Measurements from ENCODE around the gene NDST1.

DNA sequence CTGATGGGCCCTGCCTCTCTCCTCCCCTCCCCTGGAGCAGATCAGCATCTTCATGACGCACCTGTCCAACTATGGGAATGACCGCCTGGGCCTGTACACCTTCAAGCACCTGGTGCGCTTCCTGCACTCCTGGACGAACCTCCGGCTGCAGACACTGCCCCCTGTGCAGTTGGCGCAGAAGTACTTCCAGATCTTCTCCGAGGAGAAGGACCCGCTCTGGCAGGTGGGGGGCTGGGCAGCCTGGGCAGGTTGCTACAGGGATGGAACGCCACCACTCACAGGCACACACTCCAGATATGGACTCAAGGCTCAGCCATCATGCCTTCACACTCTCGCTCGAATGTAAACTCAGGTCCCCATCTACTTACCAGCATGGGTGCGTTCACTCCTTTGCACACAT, 32.1 kb downstream of the NDST1 start:
- TF ChIP-seq SNAI2 (CRISPR knock-in tag; IDR thresholded peaks at IDR 0.05): no peak
- TF ChIP-seq, protein P1, sequence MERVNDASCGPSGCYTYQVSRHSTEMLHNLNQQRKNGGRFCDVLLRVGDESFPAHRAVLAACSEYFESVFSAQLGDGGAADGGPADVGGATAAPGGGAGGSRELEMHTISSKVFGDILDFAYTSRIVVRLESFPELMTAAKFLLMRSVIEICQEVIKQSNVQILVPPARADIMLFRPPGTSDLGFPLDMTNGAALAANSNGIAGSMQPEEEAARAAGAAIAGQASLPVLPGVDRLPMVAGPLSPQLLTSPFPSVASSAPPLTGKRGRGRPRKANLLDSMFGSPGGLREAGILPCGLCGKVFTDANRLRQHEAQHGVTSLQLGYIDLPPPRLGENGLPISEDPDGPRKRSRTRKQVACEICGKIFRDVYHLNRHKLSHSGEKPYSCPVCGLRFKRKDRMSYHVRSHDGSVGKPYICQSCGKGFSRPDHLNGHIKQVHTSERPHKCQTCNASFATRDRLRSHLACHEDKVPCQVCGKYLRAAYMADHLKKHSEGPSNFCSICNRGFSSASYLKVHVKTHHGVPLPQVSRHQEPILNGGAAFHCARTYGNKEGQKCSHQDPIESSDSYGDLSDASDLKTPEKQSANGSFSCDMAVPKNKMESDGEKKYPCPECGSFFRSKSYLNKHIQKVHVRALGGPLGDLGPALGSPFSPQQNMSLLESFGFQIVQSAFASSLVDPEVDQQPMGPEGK (CRISPR knock-in tag; IDR thresholded peaks at IDR 0.05; ENCODE audit: borderline replicate concordance): no peak
- no peak for TF ChIP-seq CSDC2 (CRISPR knock-in tag; IDR thresholded peaks at IDR 0.05)

Measured in SK-N-SH treated with all-trans-retinoic acid at 6 μM for 48 hours (cell line).